Common myeloid progenitor, CD34-positive (primary cell): ENCODE results near the gene NUP42.

Experiments
- CTCF ChIA-PET: fragments of 350-600 bp; sonication (Branson Sonifier 250); formaldehyde crosslinking; loops from one replicate; lab custom pipeline; 2021; ENCODE audit warnings: antibody characterized with exemption; lab: Charles Lee
- POLR2A ChIA-PET: fragments of 350-600 bp; sonication (Branson Sonifier 250); formaldehyde crosslinking; loops from one replicate; lab custom pipeline; 2021; ENCODE audit warnings: antibody characterized with exemption; lab: Charles Lee
- DNase-seq, 3 donors: peaks; one replicate each; pipeline versions ENCODE4 v3.0.0 to v3.0.0-alpha.2; 2013
- H3K27ac ChIP-seq, 2 experiments: 1 replicate in 1 of 2; 2 replicates in 1 of 2; pipeline ENCODE4 v1.7.0; 2013; ENCODE audit warnings: inconsistent platforms in 2 of 2, low read length in 2 of 2, mild to moderate bottlenecking in 2 of 2, low read depth in 1 of 2, moderate library complexity in 1 of 2; ENCODE audit not compliant: severe bottlenecking in 2 of 2, insufficient read depth in 1 of 2, poor library complexity in 1 of 2
- H3K27me3 ChIP-seq, 5 experiments: replicated peaks in 2 of 5; 1 replicate in 3 of 5; 2 replicates in 2 of 5; pipeline versions ENCODE4 v1.6.1 to v1.7.0; 2013; ENCODE audit warnings: low read length in 4 of 5, mild to moderate bottlenecking in 2 of 5, moderate library complexity in 2 of 5, inconsistent platforms in 1 of 5; ENCODE audit not compliant: insufficient read depth in 5 of 5, control insufficient read depth in 4 of 5
- H3K36me3 ChIP-seq, 4 experiments: 1 replicate in 2 of 4; 2 replicates in 2 of 4; pipeline versions ENCODE4 v1.6.1 to v1.7.0; 2013; ENCODE audit warnings: low read length in 3 of 4, control low read depth in 1 of 4, mild to moderate bottlenecking in 1 of 4; ENCODE audit not compliant: control insufficient read depth in 4 of 4, insufficient read depth in 4 of 4
- H3K4me1 ChIP-seq, 4 experiments: 1 replicate in 3 of 4; 2 replicates in 1 of 4; pipeline versions ENCODE4 v1.6.1 to v1.7.1; 2013; ENCODE audit warnings: low read length in 3 of 4, mild to moderate bottlenecking in 3 of 4, control low read depth in 1 of 4, inconsistent platforms in 1 of 4, moderate library complexity in 1 of 4; ENCODE audit not compliant: control insufficient read depth in 4 of 4, insufficient read depth in 4 of 4; ENCODE audit errors: control extremely low read depth in 1 of 4
- H3K4me3 ChIP-seq, 7 experiments: 1 replicate in 4 of 7; 2 replicates in 3 of 7; pipeline versions ENCODE4 v1.5.1 to v1.7.0; 2013; ENCODE audit warnings: mild to moderate bottlenecking in 7 of 7, low read length in 6 of 7, moderate library complexity in 6 of 7, inconsistent platforms in 2 of 7, low read depth in 2 of 7, control low read depth in 1 of 7; ENCODE audit not compliant: insufficient read depth in 4 of 7, control insufficient read depth in 1 of 7; ENCODE audit errors: extremely low read depth in 1 of 7
- H3K9me3 ChIP-seq, 5 experiments: 1 replicate in 4 of 5; 2 replicates in 1 of 5; pipeline versions ENCODE4 v1.6.1 to v1.7.1; 2013; ENCODE audit warnings: low read length in 4 of 5, mild to moderate bottlenecking in 2 of 5, inconsistent platforms in 1 of 5, low read depth in 1 of 5, moderate library complexity in 1 of 5; ENCODE audit not compliant: control insufficient read depth in 4 of 5, insufficient read depth in 2 of 5; ENCODE audit errors: control extremely low read depth in 1 of 5
- WGBS: methylation state at CpG from one replicate; pipeline ENCODE4 v1.1.5; 2013; ENCODE audit not compliant: insufficient coverage; 5-methylcytosine and 5-hydroxymethylcytosine counted together

Gene NUP42

DNA sequence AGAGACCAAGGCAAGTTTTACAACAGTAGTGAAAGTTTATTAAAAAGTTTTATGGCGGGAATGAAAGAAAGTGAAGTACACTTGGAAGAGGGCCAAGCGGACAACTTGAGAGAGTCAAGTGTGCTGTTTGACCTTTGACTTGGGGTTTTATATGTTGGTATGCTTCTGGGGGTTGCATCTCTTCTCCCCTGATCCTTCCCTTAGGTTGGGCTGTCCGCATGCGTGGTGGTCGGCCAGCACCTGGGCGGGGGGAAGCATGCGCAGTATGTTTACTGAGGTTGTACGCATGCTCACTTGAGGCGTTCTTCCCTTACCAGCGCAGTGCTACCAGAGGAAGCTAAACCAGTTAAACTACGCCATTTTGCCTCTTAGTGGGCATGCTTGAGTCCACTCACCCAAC, 31.9 kb downstream of the NUP42 start:
- no peaks in the 10 kb centered on the region for H3K36me3 ChIP-seq
- no peak overlapping the region for H3K27ac ChIP-seq
- H3K4me1 ChIP-seq, result peaks cover 0 to 6% (median 2%) of the 10 kb centered on the region in 4 experiments
- H3K4me3 ChIP-seq, result no peak overlapping the region
- ChIA-PET POLR2A (no interaction called here), CTCF (no interaction called here)
- peaks cover 0 to 3% (median 0%) of the 10 kb centered on the region in 5 experiments for H3K27me3 ChIP-seq
- no peaks in the 10 kb centered on the region for H3K9me3 ChIP-seq
- 98% methylated on average over 10 of the region's 11 CpGs for WGBS
- DNase-seq, result no peak

DNA sequence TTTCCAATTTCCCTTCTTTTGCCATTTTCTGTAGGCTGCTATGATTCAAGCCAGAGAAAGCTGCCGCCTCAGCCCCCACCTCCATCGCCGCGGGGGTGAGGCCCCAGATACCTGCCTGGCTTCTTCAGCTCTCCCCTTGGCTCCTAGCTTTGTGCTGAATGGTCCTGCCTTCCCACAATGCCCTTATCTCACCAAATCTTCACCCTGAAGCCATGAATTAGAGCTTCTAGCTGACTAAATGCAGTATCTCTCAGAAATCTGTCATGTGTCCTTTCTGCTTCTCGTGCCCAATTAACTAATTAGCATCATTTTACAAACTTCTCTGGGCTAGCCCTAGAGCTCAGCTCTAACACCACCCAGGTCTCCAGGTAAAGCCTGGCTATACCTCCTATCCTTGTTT, 32.6 kb downstream of the NUP42 start:
- Histone ChIP-seq H3K4me3 (no peak overlapping the region), H3K4me1 (peaks cover 0 to 6% (median 2%) of the 10 kb centered on the region in 4 experiments), H3K36me3 (no peaks in the 10 kb centered on the region), H3K27ac (no peak overlapping the region), H3K27me3 (peaks cover 0 to 1% (median 0%) of the 10 kb centered on the region in 5 experiments), H3K9me3 (no peaks in the 10 kb centered on the region)
- DNase-seq, result no peak
- 98% methylated on average over 5 of the region's 5 CpGs for WGBS
- POLR2A ChIA-PET, result no interaction called here
- CTCF ChIA-PET, result interaction anchor here (1.6 to 1.8 kb wide), 2 partner anchors 8 to 12 kb away, joined by 4 to 5 read pairs; no protein-coding TSS in a partner anchor

DNA sequence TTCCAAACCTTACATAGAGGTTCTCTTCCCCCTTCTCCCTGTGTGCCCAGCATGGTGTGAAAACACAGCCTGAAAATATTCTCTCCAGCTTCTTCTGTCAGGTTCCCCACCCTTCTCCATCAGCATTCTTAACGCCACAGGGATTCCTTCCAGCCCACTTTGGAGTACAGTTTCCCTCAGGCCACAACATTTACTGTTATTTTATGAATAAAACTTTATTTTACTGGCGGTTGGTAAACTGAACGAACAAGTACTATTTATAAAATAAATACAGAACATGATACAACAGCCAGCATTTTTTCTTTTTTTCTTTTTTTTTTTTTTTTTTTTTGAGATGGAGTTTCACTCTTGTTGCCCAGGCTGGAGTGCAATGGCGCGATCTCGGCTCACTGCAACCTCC, 33.1 kb downstream of the NUP42 start:
- CTCF ChIA-PET, result interaction anchor here (1.6 to 1.8 kb wide), 2 partner anchors 9 to 11 kb away, joined by 4 to 5 read pairs; no protein-coding TSS in a partner anchor
- Histone ChIP-seq H3K4me1 (peaks cover 0 to 6% (median 2%) of the 10 kb centered on the region in 4 experiments), H3K4me3 (no peak overlapping the region), H3K9me3 (no peaks in the 10 kb centered on the region), H3K36me3 (no peaks in the 10 kb centered on the region), H3K27me3 (peaks cover 0 to 1% (median 0%) of the 10 kb centered on the region in 5 experiments), H3K27ac (no peak overlapping the region)
- no peak for DNase-seq
- POLR2A ChIA-PET, result no interaction called here
- no CpG with 5 or more reads among the region's 6 CpGs for whole genome bisulfite sequencing

DNA sequence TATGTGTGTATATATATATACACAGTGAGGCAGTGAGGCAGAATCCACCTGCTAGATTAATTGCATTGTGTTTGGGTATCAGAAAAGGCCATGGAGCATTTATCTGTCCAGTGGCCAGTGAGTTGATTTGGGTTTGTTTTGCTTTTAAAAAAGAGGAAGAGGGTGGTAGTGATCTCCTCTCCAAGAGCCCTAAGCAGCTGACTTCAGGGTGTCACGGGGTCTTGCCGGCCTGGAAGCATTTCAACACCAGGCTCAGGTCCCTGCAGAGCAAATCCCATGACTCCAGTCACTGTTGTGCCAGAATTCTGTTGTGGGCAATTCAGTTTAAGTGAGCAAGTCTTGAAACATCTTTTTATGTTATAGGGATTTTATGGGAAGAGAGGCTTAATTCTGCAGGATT, 34.2 kb downstream of the NUP42 start:
- peak in 2 of 3 donors; percentile 55 to 71 for DNase-seq
- Histone ChIP-seq H3K27ac (no peak overlapping the region), H3K27me3 (peaks cover 0 to under 1% (median 0%) of the 10 kb centered on the region in 5 experiments), H3K9me3 (no peaks in the 10 kb centered on the region), H3K36me3 (no peaks in the 10 kb centered on the region), H3K4me1 (peaks cover 0 to 6% (median 2%) of the 10 kb centered on the region in 4 experiments), H3K4me3 (no peak overlapping the region)
- WGBS, result 13% methylated on average over 2 of the region's 2 CpGs
- ChIA-PET POLR2A (interaction anchor here (0.7 kb wide), 1 partner anchor 29 kb away, joined by 3 read pairs; no protein-coding TSS in a partner anchor), CTCF (interaction anchor here (1.6 to 1.8 kb wide), 2 partner anchors 10 kb away, joined by 4 to 5 read pairs; no protein-coding TSS in a partner anchor)

DNA sequence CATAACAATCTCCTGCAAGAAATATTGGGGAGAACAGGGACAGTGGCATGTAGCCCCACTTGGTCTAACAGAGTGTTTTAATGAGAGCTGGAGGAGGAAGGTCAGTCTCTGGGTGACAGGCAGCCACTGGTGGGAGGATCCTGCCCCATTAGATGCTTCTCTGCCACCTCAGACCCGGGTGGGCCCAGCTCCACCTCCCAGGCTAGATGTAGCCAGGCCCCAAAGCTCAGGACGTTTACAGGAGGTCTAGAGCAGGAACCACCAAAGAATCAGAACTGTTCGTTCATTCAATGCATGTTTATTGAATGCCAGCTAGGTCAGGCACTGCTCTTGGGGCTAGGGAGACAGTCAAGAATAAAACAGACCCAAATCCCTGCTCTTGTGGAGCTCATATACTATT, 36.3 kb downstream of the NUP42 start:
- H3K9me3 ChIP-seq, result no peaks in the 10 kb centered on the region
- H3K36me3 ChIP-seq, result no peaks in the 10 kb centered on the region
- WGBS, result 90% methylated on average over 3 of the region's 3 CpGs
- CTCF ChIA-PET, result no interaction called here
- POLR2A ChIA-PET, result no interaction called here
- H3K27me3 ChIP-seq, result no peaks in the 10 kb centered on the region
- no peak overlapping the region for H3K27ac ChIP-seq
- H3K4me1 ChIP-seq, result peaks cover 0 to 6% (median 2%) of the 10 kb centered on the region in 4 experiments
- no peak for DNase-seq
- no peak overlapping the region for H3K4me3 ChIP-seq

DNA sequence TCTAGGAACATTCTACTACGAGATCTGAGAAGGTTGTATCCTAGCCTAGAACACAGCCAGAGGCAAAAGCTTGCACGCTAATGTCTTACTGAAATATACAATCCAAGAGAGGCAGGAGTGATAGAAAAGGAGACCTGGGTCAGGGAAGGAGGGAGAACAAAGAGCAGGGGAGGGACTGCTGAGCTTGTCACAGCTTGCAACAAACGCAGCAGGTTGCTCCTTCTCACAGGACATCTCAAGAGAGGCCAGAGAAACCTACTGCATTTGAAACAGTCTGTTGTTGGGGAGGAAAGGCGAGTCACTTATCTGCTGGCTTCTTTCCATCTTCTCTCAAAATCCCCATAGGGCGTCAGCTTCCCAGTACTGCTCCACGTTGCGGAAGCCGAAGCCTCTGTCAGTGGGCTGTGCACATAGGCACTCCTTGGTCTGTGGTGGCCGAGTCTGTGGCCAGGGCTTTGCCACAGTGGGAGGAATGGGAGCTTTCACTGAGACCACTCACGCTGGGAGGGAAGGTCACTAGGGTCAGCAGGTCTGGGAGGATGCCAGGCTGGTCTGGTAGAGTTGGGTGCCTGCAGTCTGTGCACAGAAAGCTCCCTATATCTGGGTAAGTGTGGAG, 39.0 kb downstream of the NUP42 start:
- ChIA-PET POLR2A (no interaction called here), CTCF (no interaction called here)
- WGBS, result 93% methylated on average over 9 of the region's 10 CpGs
- no peaks in the 10 kb centered on the region for H3K36me3 ChIP-seq
- no peak for DNase-seq
- no peaks in the 10 kb centered on the region for H3K27me3 ChIP-seq
- H3K4me3 ChIP-seq, result no peak overlapping the region
- H3K27ac ChIP-seq, result no peak overlapping the region
- no peaks in the 10 kb centered on the region for H3K9me3 ChIP-seq
- H3K4me1 ChIP-seq, result peaks cover 0 to 5% (median 2%) of the 10 kb centered on the region in 4 experiments

DNA sequence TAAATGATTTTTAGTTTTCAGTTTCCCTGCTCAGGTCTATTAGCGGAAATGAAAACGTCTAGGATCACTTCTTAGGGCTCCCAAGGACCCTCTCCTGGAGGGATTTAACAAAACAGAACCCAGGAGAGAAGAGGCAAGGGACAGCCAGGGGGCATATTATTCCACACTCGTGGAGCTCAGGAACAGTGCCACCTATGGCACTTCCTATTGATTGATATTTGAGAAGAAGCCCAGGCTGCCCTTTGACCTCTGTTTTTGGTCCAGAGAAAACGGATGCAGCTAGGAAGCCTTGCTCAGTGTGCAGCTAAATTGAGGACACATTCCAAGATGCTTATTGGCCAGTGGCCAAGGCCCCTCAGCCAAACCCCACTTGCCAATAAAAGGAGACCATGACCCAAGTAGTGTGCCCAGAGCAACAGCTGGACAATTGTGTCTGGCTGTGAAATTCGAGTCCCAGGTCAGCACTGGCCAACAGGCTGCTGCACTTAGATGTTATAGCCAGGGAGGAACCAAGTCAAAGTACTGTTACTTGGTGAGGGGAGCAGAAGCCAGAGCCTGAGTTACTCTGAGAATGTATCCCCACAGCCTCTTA, 40.7 kb downstream of the NUP42 start:
- no peak for DNase-seq
- H3K4me3 ChIP-seq, result no peak overlapping the region
- no peaks in the 10 kb centered on the region for H3K4me1 ChIP-seq
- ChIA-PET POLR2A (no interaction called here), CTCF (interaction anchor here (1.0 kb wide), 1 partner anchor 17 kb away, joined by 3 read pairs; no protein-coding TSS in a partner anchor)
- no peaks in the 10 kb centered on the region for H3K36me3 ChIP-seq
- H3K27ac ChIP-seq, result no peak overlapping the region
- 85% methylated on average over 5 of the region's 5 CpGs for WGBS
- no peaks in the 10 kb centered on the region for H3K9me3 ChIP-seq
- H3K27me3 ChIP-seq, result no peaks in the 10 kb centered on the region
